Measurements from ENCODE around the gene APOL6.
A peak's percentile ranks its signal among the peaks of the same experiment; 100 is the strongest.

Gene APOL6

GRCh38 chr22:35624547-35624946 is 23.7 kb upstream of the APOL6 start:
- Histone ChIP-seq H3K27ac (ENCODE audit: low read depth, low read length) (no peak overlapping the region), H3K4me3 (ENCODE audit: low read length) (no peak overlapping the region), H3K9me2 (replicated peaks; ENCODE audit: control insufficient read depth, low read length) (no peaks in the 10 kb centered on the region), H3K36me3 (ENCODE audit: control insufficient read depth, low read length) (no peaks in the 10 kb centered on the region), H3F3A (ENCODE audit: control insufficient read depth, insufficient read depth) (peaks cover 3% of the 10 kb centered on the region), H3K9me3 (ENCODE audit: control insufficient read depth, insufficient read depth, low read length) (no peaks in the 10 kb centered on the region), H3K27me3 (ENCODE audit: control insufficient read depth, low read length) (no peaks in the 10 kb centered on the region), H3K4me2 (ENCODE audit: low read length) (no peak overlapping the region), H3K79me2 (ENCODE audit: control insufficient read depth, low read length) (no peaks in the 10 kb centered on the region), H3K4me1 (ENCODE audit: control insufficient read depth, low read length) (peaks cover 11% of the 10 kb centered on the region), H4K20me1 (ENCODE audit: control insufficient read depth, insufficient read depth, low read depth, low read length) (no peaks in the 10 kb centered on the region)
- no peak for TF ChIP-seq CTCF (IDR thresholded peaks at IDR 0.05; ENCODE audit: low read depth, low read length, poor library complexity, severe bottlenecking)
- no peak for TF ChIP-seq EZH2phosphoT487 (IDR thresholded peaks at IDR 0.05; ENCODE audit: borderline replicate concordance, low read length)

- Histone ChIP-seq H3K9me3 (ENCODE audit: control insufficient read depth, insufficient read depth, low read length) (no peaks in the 10 kb centered on the region), H3K4me2 (ENCODE audit: low read length) (no peak overlapping the region), H3K27me3 (ENCODE audit: control insufficient read depth, low read length) (no peaks in the 10 kb centered on the region)
These were observed 22.3 kb upstream of the APOL6 start for GRCh38 chr22:35625763-35626432.

GRCh38 chr22:35627267-35628041 is 20.8 kb upstream of the APOL6 start:
- Histone ChIP-seq H3K79me2 (ENCODE audit: control insufficient read depth, low read length) (no peaks in the 10 kb centered on the region), H3K4me1 (ENCODE audit: control insufficient read depth, low read length) (peaks cover 27% of the 10 kb centered on the region), H3K36me3 (ENCODE audit: control insufficient read depth, low read length) (no peaks in the 10 kb centered on the region), H3K9me3 (ENCODE audit: control insufficient read depth, insufficient read depth, low read length) (no peaks in the 10 kb centered on the region), H3K9me2 (replicated peaks; ENCODE audit: control insufficient read depth, low read length) (no peaks in the 10 kb centered on the region), H4K20me1 (ENCODE audit: control insufficient read depth, insufficient read depth, low read depth, low read length) (no peaks in the 10 kb centered on the region), H3K4me2 (ENCODE audit: low read length) (peak overlapping the region; percentile 81), H3K4me3 (ENCODE audit: low read length) (peak overlapping the region; percentile 70), H3K27ac (ENCODE audit: low read depth, low read length) (no peak overlapping the region), H3F3A (ENCODE audit: control insufficient read depth, insufficient read depth) (peaks cover 13% of the 10 kb centered on the region), H3K27me3 (ENCODE audit: control insufficient read depth, low read length) (no peaks in the 10 kb centered on the region)
- no peak for TF ChIP-seq EZH2phosphoT487 (IDR thresholded peaks at IDR 0.05; ENCODE audit: borderline replicate concordance, low read length)
- TF ChIP-seq CTCF (IDR thresholded peaks at IDR 0.05; ENCODE audit: low read depth, low read length, poor library complexity, severe bottlenecking), result peak; percentile 76

More at GRCh38 chr22:35625763-35626432, 22.3 kb upstream of the APOL6 start:
- H3K27ac ChIP-seq (ENCODE audit: low read depth, low read length), result no peak overlapping the region
- H4K20me1 ChIP-seq (ENCODE audit: control insufficient read depth, insufficient read depth, low read depth, low read length), result no peaks in the 10 kb centered on the region
- no peaks in the 10 kb centered on the region for H3K9me2 ChIP-seq (replicated peaks; ENCODE audit: control insufficient read depth, low read length)
- no peak overlapping the region for H3K4me3 ChIP-seq (ENCODE audit: low read length)
- no peaks in the 10 kb centered on the region for H3K79me2 ChIP-seq (ENCODE audit: control insufficient read depth, low read length)
- peaks cover 20% of the 10 kb centered on the region for H3K4me1 ChIP-seq (ENCODE audit: control insufficient read depth, low read length)
- no peaks in the 10 kb centered on the region for H3K36me3 ChIP-seq (ENCODE audit: control insufficient read depth, low read length)
- peaks cover 7% of the 10 kb centered on the region for H3F3A ChIP-seq (ENCODE audit: control insufficient read depth, insufficient read depth)
- TF ChIP-seq EZH2phosphoT487 (IDR thresholded peaks at IDR 0.05; ENCODE audit: borderline replicate concordance, low read length) (no peak), CTCF (IDR thresholded peaks at IDR 0.05; ENCODE audit: low read depth, low read length, poor library complexity, severe bottlenecking) (no peak)
